GM10266 (cell line): ENCODE measurements around the gene CCL7.

Source experiments
- DNase-seq: peaks from one replicate; pipeline ENCODE4 v3.0.0; 2012; ENCODE audit errors: extremely low spot score
- TF ChIP-seq, protein P1 (sequence below): IDR thresholded peaks from 2 replicates; pipeline ENCODE4 v1.5.1; 2012; ENCODE audit warnings: mild to moderate bottlenecking, low read depth; ENCODE audit not compliant: control insufficient read depth, insufficient read depth; ENCODE audit errors: missing control alignments

The CCL7 gene

DNA sequence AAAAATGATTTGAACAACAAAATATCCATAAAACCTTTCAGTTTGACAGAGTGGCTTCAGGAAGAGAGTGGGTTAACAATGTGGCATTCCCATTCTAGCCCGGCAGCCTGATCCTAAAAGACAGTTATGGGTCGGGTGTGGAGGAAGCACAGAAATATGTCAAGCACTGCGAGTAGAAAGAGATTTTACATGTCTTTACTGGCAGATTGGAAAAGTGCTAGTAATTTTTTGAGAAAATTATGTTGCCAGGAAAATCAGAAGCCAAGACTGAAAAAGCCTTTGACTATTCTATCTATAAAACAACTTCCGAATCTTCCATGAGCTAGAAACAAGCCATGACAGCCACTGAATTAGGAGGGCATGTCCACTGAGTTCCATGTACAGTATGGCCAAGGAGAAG lies 9.2 kb upstream of the CCL7 start:
- TF ChIP-seq, protein P1, sequence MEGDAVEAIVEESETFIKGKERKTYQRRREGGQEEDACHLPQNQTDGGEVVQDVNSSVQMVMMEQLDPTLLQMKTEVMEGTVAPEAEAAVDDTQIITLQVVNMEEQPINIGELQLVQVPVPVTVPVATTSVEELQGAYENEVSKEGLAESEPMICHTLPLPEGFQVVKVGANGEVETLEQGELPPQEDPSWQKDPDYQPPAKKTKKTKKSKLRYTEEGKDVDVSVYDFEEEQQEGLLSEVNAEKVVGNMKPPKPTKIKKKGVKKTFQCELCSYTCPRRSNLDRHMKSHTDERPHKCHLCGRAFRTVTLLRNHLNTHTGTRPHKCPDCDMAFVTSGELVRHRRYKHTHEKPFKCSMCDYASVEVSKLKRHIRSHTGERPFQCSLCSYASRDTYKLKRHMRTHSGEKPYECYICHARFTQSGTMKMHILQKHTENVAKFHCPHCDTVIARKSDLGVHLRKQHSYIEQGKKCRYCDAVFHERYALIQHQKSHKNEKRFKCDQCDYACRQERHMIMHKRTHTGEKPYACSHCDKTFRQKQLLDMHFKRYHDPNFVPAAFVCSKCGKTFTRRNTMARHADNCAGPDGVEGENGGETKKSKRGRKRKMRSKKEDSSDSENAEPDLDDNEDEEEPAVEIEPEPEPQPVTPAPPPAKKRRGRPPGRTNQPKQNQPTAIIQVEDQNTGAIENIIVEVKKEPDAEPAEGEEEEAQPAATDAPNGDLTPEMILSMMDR: no peak
- DNase-seq: no peak

DNA sequence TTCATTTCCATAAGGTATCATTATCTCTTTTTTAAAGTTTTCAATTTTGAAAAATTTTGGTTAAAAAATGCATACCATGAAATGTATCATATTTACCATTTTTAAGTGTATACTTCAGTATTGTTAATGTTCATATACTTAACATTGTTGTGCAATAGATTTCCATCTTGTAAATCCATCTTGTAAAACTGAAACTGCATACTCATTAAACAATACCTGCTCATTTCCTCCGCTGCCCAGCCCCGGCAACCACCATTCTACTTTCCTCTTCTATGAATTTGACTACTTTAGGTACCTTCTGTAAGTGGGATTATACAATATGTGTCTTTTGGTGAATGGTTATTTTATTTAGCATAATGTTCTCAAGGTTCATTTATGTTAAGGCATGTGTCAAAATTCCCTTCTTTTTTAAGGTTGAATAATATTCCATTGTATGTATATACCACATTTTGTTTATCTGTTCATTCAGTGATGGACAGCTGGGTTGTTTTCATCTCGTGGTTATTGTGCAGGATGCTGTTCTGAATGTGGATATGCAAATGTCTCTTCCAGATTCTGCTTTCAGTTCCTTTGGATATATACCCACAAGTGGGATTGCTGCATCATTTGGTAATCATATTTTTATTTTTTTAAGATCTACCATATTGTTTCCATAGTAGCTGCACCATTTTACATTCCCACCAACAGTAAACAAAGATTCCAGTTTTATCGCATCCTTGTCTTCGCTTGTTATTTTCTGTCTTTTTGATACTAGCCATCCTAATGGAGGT lies 8.3 kb upstream of the CCL7 start:
- no peak for DNase-seq
- TF ChIP-seq, protein P1: no peak

DNA sequence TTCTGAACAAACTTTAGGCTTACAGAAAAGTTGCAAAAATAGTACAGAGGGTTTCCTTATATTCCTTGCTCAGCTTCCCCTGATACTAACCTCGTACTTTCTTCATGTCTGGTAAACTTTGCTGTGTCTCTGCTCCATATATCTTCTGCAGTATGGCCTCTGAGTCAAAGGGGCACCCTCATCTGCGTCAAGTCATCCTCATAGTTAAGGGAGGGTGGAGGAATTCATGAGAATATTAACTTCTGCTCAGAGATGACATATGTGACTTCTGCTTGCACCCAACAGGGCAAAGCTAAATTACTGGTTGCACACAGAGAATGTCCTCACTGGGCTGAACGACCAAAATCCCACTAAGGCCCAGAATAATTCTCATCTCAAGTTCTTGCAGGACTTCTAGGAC lies 4.3 kb upstream of the CCL7 start:
- TF ChIP-seq, protein P1: no peak

DNA sequence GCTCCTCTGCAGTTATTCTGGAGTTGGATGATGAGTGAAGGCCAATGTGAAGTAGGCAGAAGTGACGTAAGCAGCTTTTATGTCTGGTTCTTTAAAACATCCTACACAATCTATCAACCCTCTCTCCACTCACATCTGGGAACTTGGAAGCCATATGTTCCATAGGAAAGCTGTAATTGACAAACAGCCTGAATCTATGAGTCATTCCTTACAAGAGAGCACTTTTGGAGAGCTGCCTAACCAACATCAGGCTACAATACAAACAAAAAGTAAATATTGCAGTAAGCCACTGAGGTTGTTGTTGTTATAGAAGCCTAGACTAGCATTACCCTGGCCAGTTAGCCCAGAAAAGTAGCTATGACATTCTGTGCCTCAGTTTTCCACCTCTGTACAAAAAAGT lies 5.9 kb downstream of the CCL7 start:
- no peak for DNase-seq
- TF ChIP-seq, protein P1: no peak

More for the DNA sequence above, 4.3 kb upstream of the CCL7 start:
- no peak for DNase-seq

DNA sequence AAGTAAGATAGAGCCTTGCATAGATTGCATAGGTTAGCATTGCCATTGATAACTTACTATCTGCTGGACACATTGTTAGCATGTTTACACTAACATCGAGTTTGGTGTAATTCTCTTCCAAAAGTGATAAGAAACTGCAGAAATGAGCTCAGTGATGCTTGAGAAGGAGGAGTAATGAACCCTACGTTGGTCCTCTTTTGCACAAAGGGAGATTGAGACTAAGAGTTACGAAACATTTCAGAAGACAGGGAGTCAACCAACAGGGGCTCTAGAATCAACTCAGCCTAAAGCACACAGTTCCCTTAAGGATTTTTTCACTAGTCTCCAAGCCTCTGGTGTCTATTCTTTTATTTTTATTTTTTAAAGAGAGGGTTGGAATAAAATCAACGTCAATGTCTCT lies 6.8 kb downstream of the CCL7 start:
- no peak for DNase-seq
- TF ChIP-seq, protein P1: no peak

DNA sequence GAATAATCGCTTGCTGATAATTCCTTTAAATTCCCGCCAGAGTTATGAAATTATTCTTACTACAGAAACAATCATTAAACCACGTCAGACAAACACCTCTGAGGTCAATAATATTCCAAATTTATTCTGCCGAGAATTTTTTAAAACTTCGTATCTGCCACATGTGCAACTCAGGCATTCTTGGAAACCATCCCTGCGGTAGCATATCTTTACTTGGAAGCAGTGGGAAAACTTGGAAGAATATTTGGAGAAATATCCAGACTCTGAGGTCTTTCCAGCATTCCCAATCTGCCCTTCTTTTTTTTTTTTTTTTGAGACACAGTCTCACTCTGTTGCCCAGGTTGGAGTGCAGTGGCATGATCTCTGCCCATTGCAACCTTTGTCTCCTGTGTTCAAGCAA lies 13.6 kb downstream of the CCL7 start:
- TF ChIP-seq, protein P1: no peak
- DNase-seq: no peak

DNA sequence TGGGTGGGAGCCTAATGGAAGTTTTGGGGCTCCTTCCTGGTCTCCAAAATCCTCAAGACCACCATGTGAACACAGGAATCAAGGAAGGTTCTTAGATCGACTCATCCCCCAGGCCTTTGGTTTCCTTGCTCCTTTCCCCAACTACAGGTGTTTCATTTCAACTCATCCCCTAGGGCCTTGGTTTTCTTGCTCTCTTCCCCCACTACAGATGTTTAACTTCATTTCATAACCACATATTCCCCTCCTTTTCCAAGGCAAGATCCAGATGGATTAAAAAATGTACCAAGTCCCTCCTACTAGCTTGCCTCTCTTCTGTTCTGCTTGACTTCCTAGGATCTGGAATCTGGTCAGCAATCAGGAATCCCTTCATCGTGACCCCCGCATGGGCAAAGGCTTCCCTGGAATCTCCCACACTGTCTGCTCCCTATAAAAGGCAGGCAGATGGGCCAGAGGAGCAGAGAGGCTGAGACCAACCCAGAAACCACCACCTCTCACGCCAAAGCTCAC lies 15.3 kb downstream of the CCL7 start, which contains the start of gene CCL11:
Gene CCL11, plus strand, starts transcription at position 457 of the 507 bp plus-strand sequence. CDS start 67 bp downstream, outside the sequence.
- TF ChIP-seq, protein P1: no peak
- DNase-seq: no peak
